HG03565 (cell line): ENCODE measurements around the gene FOXO3.
A peak's percentile ranks its signal among the peaks of the same experiment; 100 is the strongest.

ENCODE experiments used
- ATAC-seq: cut with Tn5 transposase; IDR thresholded peaks from one replicate; pipeline ENCODE4 v1.9.1; 2021; ENCODE audit warnings: mild to moderate bottlenecking, moderate library complexity; ENCODE audit not compliant: unreplicated experiment

The FOXO3 gene

DNA sequence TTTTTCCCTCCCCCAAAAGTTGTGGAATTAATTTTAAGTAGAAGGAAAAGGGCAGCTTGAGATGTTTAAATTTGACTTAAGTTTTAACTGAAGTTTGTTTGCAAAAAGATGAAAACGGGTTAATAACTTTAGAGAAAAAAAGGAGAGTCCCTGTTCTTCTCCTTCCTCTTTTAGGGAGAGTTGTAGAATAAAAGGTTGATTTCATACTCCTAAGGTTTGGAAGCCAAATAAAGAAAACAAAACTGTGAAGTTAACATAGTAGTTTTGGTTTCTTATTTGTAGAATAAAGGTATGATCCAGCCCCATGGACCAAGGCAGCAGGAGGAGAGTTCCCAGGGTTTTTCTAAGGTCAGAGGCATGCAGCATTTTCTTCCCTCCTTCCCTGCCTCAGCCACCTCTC is 33.4 kb downstream of the FOXO3 start:
- ATAC-seq, result no peak

GRCh38 chr6:108594640-108595039 is 33.9 kb downstream of the FOXO3 start:
- ATAC-seq, result no peak

- ATAC-seq, result no peak
These were observed 36.2 kb downstream of the FOXO3 start for GRCh38 chr6:108596956-108597355.

- ATAC-seq, result no peak
These were observed 37.0 kb downstream of the FOXO3 start for GRCh38 chr6:108597572-108598304.

DNA sequence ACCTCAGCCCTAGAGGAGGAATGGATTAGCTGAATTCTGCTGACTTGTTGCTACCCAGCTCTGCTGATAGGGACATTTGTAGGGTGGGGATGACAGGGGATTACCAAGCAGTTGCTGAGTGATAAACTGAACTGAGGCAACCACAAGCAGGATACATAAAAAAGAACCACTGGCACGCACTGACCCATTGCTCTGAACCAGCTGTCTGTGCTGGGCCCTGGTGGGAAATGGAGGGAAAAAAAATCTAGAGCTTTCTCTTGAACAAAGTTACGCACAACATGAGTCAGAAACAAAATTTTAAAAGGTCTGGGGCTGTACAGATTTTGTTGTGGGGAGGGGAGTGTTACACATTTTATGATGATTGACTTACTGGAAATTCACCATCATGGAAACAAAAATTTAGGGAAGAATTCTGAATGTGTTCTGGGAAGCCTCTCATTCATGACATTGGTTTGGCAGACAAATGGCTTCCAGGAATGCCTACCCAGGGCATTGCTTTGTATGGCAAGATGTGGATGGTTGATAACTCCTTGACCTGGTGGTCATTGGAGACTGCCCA is 37.7 kb downstream of the FOXO3 start:
- peak; percentile 76 for ATAC-seq

DNA sequence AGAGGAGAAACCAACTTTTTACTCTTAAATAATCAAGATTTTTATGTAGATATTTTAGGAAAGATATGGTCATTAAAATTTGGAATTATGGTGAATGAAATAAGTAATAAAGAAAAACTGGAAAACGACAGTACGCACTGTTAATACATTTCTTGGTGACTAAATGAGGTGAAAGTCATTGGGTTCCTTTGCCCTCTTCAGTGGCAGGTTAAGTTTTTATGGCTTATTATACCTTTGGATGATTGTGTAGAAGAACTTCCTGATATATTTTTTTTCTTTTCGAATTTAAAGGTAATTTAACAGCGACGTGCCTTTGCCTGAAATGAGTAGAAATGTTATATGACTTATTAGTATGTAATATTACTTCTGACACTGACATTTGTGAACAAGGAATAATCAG is 43.4 kb downstream of the FOXO3 start:
- ATAC-seq, result no peak

GRCh38 chr6:108606250-108606690 is 45.6 kb downstream of the FOXO3 start:
- ATAC-seq, result no peak

- no peak for ATAC-seq
These were observed 47.9 kb downstream of the FOXO3 start for GRCh38 chr6:108608453-108609275.

GRCh38 chr6:108609276-108609769 is 48.6 kb downstream of the FOXO3 start:
- ATAC-seq, result no peak

DNA sequence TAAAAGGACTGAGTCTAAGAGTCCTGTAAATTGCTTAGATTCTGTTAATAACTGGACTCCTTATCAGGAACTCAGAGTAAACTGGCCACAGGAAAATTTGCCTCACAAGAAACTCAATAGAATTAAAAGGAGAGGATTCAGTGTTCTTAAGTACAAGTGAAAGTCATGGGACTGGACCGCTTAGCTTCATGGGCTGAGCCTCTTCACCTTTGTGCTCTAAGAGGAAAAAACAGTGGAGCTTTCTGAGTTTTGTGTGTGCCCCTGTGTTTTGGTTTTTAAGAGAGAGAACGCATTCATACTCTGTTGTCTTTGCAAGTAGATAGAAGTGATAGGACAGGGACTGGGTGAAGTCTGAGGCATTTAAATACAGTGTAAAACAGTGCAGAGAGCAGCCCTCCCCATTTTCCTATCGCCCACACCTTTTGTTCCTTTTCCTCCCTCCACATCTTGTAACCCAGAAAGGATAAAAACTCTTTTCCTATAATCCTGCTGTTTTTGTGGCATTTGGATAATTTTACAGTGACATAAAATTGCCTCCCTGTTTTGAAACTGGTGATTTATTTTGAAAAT is 49.6 kb downstream of the FOXO3 start:
- ATAC-seq, result no peak

- no peak for ATAC-seq
These were observed 50.4 kb downstream of the FOXO3 start for GRCh38 chr6:108610957-108611586.

DNA sequence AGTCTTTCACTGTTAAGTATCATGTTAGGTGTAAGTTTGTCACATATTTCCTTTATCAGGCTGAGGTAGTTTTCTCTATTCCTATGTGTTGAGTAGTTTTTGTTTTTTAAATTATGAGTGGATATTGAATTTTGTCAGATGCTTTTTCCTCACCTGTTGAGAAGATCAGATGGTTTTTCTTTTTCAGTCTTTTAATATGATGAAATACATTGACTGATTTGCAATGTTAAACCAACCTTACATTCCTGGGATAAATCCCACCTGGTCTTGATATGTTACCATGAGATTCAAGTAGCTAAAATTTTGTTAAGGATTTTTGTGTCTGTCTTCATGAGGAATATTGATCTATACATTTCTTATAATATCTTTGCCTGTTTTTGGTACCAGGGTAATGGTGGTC is 52.1 kb downstream of the FOXO3 start:
- ATAC-seq, result no peak

DNA sequence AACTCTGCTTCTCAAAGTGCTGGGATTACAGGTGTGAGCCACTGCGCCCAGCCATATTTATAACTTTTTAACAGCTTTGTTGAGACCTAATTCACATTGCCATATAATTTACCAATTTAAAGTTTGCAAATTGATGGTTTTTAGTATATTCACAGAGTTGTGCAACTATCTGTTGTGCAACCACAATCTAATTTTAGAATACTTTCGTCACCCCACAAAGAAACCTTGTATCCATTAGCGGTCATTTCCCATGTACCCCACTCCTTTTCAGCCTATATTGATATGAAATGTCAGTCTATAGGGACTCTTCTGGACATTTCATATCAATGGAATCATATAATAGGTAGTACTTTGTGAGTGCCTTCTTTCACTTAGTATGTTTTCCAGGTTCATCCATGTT is 55.8 kb downstream of the FOXO3 start:
- no peak for ATAC-seq

DNA sequence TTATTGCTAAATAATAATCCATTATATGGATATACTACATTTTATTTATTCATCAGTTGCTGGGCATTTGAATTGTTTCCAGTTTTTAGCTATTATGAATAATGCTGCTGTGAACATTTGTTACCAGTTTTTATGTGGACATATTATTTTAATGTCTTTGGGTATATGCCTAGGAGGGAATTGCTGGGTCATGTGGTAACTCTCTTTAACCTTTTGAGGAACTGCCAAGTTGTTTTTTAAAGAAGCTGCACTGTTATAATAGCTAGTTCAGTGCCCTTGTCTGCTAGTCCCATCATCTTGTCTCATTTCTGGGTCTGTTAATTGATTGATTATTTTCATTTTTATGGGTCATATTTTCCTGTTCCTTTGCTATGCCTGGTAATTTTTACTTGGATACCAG is 56.3 kb downstream of the FOXO3 start:
- no peak for ATAC-seq

DNA sequence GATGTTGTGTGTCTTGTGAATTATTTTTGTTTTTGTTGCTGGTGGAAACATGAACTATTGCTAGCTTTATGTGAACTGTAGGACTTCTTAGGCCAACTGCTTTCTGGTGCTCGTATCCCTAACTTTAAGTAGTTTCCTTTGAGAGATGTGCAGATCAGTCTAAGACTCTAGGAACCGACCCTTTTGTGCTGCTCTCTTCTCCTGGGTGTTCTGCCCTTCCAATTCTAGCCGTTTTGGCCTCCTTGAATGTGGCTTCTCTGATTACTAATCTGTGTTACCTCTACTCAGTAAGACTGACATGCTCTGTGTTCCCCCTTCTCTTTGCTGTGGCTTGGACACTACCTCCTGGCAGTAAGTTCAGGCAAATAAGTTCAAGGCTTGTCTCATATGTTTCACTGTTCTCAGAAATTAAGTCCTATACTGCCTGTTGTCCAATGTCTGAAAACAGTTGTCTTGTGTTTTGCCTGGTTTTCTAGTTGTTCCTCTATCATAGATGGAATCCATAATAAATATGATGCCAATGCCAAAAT is 58.0 kb downstream of the FOXO3 start:
- no peak for ATAC-seq

DNA sequence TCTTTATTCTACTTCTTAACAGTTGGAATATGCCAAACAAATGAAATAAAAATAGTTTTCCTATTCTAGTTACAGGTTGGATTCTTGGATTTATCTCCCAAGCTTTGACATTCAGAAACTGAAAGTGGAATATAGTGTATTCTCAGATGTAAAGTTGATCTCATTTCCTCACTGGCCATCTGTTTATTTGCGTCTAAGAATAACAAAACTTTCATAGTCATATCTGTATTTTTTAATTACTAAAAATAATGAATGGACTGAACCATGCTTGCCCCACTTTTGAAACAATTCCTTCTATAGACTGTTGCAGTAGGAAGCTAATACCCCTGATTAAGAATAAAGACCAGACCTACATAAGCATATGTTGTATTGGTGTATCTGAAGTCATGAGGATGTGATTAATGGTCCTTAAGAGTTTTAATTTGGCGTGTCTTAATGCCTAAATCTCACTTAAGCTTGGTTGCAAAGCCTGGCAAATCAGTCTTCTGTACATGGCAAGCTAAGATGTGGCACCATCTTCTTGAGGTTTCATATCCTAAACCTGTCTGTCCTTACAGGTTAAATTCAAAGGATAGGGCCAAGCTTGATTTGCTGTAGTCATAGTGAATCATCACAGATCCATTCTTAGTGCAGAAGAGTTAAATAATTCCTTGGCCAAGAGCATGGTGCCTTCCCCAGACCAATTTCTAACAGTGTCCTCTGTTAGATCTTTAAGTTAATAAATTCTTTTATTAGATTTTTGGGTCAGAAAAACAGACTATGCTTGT is 58.9 kb downstream of the FOXO3 start:
- no peak for ATAC-seq

GRCh38 chr6:108621117-108621516 is 60.4 kb downstream of the FOXO3 start:
- ATAC-seq, result no peak

DNA sequence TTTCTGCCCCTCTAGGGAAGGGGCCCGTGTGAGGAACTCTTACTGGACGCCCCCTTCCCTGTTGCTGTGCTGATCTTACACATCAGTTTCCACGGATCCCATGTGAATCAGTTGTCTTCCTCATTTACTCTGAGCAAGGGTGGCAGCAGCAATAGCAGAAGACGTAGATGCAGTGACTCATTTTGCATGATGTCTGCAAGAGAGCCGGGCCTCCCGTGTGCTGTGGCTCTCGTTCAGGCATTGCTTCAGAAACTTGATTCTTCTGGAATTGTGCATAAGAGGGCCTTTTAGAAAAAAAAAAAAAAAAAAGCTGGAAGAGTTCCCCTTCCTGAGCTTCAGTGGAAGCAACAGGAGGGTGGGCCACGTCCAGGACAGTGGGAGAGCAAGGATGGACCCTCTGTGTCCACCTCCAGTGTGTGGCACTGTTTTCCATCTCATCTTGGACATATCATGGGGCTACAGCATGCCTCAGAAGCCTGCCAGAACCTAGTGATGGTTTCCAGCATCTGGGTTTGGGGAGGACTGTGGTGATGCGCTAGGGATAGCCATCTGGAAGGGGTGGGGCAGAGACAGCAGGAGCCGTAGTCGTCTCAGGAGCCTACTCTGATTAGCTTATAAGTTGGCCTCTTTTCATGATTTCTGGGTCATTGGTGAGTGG is 62.1 kb downstream of the FOXO3 start:
- ATAC-seq, result no peak

DNA sequence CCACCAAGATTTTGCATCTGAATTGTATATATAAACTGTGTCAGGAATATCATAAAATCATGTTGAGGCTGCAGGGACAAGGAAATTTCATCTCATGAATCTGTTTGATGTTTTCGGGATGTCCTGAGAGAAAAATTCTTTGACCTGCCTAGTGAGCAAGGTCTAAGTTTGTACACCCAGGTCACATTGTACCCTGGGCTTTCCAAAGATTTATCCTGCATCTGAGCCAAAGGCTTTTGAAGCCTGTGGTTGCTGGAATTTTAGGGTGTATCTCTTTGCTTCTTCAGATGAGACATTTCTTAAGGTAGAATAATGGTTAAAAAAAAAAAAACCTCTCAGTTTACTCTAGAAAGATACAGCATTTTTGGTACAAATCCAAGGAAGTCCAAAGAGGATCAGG is 63.3 kb downstream of the FOXO3 start:
- ATAC-seq, result no peak
